Endothelial cell of umbilical vein (primary cell): ENCODE data around the gene DENND1B.

Source experiments
- JUN ChIP-seq: IDR thresholded peaks from 2 replicates; pipeline ENCODE4 v1.6.1; 2011; ENCODE audit warnings: borderline replicate concordance, low read depth; ENCODE audit not compliant: insufficient read length, insufficient read depth
- POLR2A ChIP-seq: IDR thresholded peaks from 2 replicates; pipeline ENCODE4 v1.6.1; 2012; ENCODE audit warnings: low read depth, mild to moderate bottlenecking, control low read depth, low read length
- TF ChIP-seq, protein P1 (sequence below), 2 donors: IDR thresholded peaks; 1 replicate in 1 of 2; 2 replicates in 1 of 2; pipeline ENCODE4 v1.5.1; 2011; ENCODE audit warnings: low read length in 2 of 2, mild to moderate bottlenecking in 2 of 2, moderate library complexity in 2 of 2, control low read depth in 1 of 2, inconsistent platforms in 1 of 2, low read depth in 1 of 2; ENCODE audit not compliant: insufficient read depth in 1 of 2; ENCODE audit errors: extremely low read depth in 1 of 2

- TF ChIP-seq, protein P1, sequence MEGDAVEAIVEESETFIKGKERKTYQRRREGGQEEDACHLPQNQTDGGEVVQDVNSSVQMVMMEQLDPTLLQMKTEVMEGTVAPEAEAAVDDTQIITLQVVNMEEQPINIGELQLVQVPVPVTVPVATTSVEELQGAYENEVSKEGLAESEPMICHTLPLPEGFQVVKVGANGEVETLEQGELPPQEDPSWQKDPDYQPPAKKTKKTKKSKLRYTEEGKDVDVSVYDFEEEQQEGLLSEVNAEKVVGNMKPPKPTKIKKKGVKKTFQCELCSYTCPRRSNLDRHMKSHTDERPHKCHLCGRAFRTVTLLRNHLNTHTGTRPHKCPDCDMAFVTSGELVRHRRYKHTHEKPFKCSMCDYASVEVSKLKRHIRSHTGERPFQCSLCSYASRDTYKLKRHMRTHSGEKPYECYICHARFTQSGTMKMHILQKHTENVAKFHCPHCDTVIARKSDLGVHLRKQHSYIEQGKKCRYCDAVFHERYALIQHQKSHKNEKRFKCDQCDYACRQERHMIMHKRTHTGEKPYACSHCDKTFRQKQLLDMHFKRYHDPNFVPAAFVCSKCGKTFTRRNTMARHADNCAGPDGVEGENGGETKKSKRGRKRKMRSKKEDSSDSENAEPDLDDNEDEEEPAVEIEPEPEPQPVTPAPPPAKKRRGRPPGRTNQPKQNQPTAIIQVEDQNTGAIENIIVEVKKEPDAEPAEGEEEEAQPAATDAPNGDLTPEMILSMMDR (IDR thresholded peaks at IDR 0.05; ENCODE audit: extremely low read depth in 1 of 2, insufficient read depth in 1 of 2, low read depth in 1 of 2, low read length in 2 of 2) = no peak
- TF ChIP-seq POLR2A = no peak
- TF ChIP-seq JUN = no peak
These were observed 8.2 kb upstream of the DENND1B start for GRCh38 chr1:197783510-197783948.
